Measurements from ENCODE around the gene TOMM70. TPM values are rescaled to one million over a fixed set of nuclear protein-coding genes. Genes with fewer than 3 reads are reported as not detected.
A peak's percentile ranks its signal among the peaks of the same experiment; 100 is the strongest.

The TOMM70 gene
- total and polyA plus RNA-seq, 2 of the 13 experiments (the other 11 are each of a cell fraction or from before 2014, with no cell fraction given) = 27.0 to 77.2 TPM

GRCh38 chr3:100334488-100335351 is 66.2 kb downstream of the TOMM70 start, which contains the start of gene NIT2 (continued):
- TF ChIP-seq ZNF276 (CRISPR knock-in tag; IDR thresholded peaks at IDR 0.05; ENCODE audit: low read depth) = peak; percentile 40; the same call in 1 of the 2 replicates
- TF ChIP-seq ZBTB39 (CRISPR knock-in tag; IDR thresholded peaks at IDR 0.05) = no peak
- TF ChIP-seq HMGXB4 (CRISPR knock-in tag; IDR thresholded peaks at IDR 0.05; ENCODE audit: borderline replicate concordance in 1 of 2, low read depth in 1 of 2) = peak in 1 of 2 experiments; percentile 76; a peak in 2 of 4 replicates
- no peak; the same call in 1 of the 2 replicates for TF ChIP-seq ZNF121 (CRISPR knock-in tag; IDR thresholded peaks at IDR 0.05)
- no peak for TF ChIP-seq ZEB1 (IDR thresholded peaks at IDR 0.05; ENCODE audit: insufficient replicate concordance, low read depth)
- TF ChIP-seq ZNF589 (CRISPR knock-in tag; conservative IDR thresholded peaks at IDR 0.05) = no peak
- TF ChIP-seq NFYB (CRISPR knock-in tag; IDR thresholded peaks at IDR 0.05) = peak; percentile 35; the same call in 1 of the 2 replicates
- TF ChIP-seq MZF1 (CRISPR knock-in tag; IDR thresholded peaks at IDR 0.05; ENCODE audit: borderline replicate concordance) = no peak
- no peak for TF ChIP-seq SRF (IDR thresholded peaks at IDR 0.05; ENCODE audit: low read depth, low read length)
- TF ChIP-seq MXD4 (CRISPR knock-in tag; IDR thresholded peaks at IDR 0.05) = no peak; the same call in 1 of the 2 replicates
- TF ChIP-seq CHCHD3 (CRISPR knock-in tag; IDR thresholded peaks at IDR 0.05) = no peak
- no peak for TF ChIP-seq LRRFIP1 (CRISPR knock-in tag; conservative IDR thresholded peaks at IDR 0.05)
- TF ChIP-seq ZMYM4 (CRISPR knock-in tag; IDR thresholded peaks at IDR 0.05) = peak; percentile 83
- peak; percentile 21; the same call in 1 of the 2 replicates for TF ChIP-seq ONECUT2 (CRISPR knock-in tag; IDR thresholded peaks at IDR 0.05)
- no peak for TF ChIP-seq ZBTB37 (CRISPR knock-in tag; IDR thresholded peaks at IDR 0.05)
- 0 out of 2 replicates have a peak, but pooled peaks have one; percentile 22 for TF ChIP-seq HCFC1 (IDR thresholded peaks at IDR 0.05; ENCODE audit: low read depth, low read length)
- TF ChIP-seq IKZF1 (IDR thresholded peaks at IDR 0.05) = no peak
